Measurements from ENCODE around the gene C7orf57.

The C7orf57 gene

GRCh38 chr7:48038815-48039506 lies 3.6 kb downstream of the C7orf57 start:
- Histone ChIP-seq H3K4me1 (ENCODE audit: control insufficient read depth, insufficient read depth, low read length) (peaks cover 27% of the 10 kb centered on the region), H3K9me3 (replicated peaks; ENCODE audit: low read length) (no peaks in the 10 kb centered on the region), H3K4me2 (ENCODE audit: low read length) (no peak overlapping the region), H3K27me3 (ENCODE audit: control insufficient read depth, insufficient read depth, low read length) (peaks cover 27% of the 10 kb centered on the region), H3K4me3 (ENCODE audit: low read length) (no peak overlapping the region), H3K36me3 (ENCODE audit: insufficient read depth, low read length) (no peaks in the 10 kb centered on the region), H3K9ac (ENCODE audit: low read depth, low read length) (no peak overlapping the region)

- Histone ChIP-seq H3K4me2 (ENCODE audit: low read length) (no peak overlapping the region), H3K36me3 (ENCODE audit: insufficient read depth, low read length) (no peaks in the 10 kb centered on the region), H3K4me1 (ENCODE audit: control insufficient read depth, insufficient read depth, low read length) (peaks cover 20% of the 10 kb centered on the region), H3K4me3 (ENCODE audit: low read length) (no peak overlapping the region), H3K9ac (ENCODE audit: low read depth, low read length) (no peak overlapping the region), H3K9me3 (replicated peaks; ENCODE audit: low read length) (no peaks in the 10 kb centered on the region), H3K27me3 (ENCODE audit: control insufficient read depth, insufficient read depth, low read length) (peaks cover 14% of the 10 kb centered on the region)
Observed at GRCh38 chr7:48040944-48041652, 5.8 kb downstream of the C7orf57 start.

- H3K9ac ChIP-seq (ENCODE audit: low read depth, low read length) = peak overlapping the region; percentile 18
- no peaks in the 10 kb centered on the region for H3K36me3 ChIP-seq (ENCODE audit: insufficient read depth, low read length)
- H3K4me2 ChIP-seq (ENCODE audit: low read length) = peak overlapping the region; percentile 44
- no peak overlapping the region for H3K4me3 ChIP-seq (ENCODE audit: low read length)
- H3K4me1 ChIP-seq (ENCODE audit: control insufficient read depth, insufficient read depth, low read length) = peaks cover 21% of the 10 kb centered on the region
- peaks cover 14% of the 10 kb centered on the region for H3K27me3 ChIP-seq (ENCODE audit: control insufficient read depth, insufficient read depth, low read length)
- no peaks in the 10 kb centered on the region for H3K9me3 ChIP-seq (replicated peaks; ENCODE audit: low read length)
Observed at GRCh38 chr7:48041653-48041970, 6.3 kb downstream of the C7orf57 start.

- no peak overlapping the region for H3K4me3 ChIP-seq (ENCODE audit: low read length)
- peak overlapping the region; percentile 18 for H3K9ac ChIP-seq (ENCODE audit: low read depth, low read length)
- peaks cover 21% of the 10 kb centered on the region for H3K4me1 ChIP-seq (ENCODE audit: control insufficient read depth, insufficient read depth, low read length)
Observed at GRCh38 chr7:48042216-48042615, 6.9 kb downstream of the C7orf57 start.

GRCh38 chr7:48042636-48043035 lies 7.3 kb downstream of the C7orf57 start:
- Histone ChIP-seq H3K27me3 (ENCODE audit: control insufficient read depth, insufficient read depth, low read length) (peaks cover 7% of the 10 kb centered on the region), H3K9me3 (replicated peaks; ENCODE audit: low read length) (no peaks in the 10 kb centered on the region), H3K4me1 (ENCODE audit: control insufficient read depth, insufficient read depth, low read length) (peaks cover 21% of the 10 kb centered on the region), H3K36me3 (ENCODE audit: insufficient read depth, low read length) (no peaks in the 10 kb centered on the region), H3K4me3 (ENCODE audit: low read length) (no peak overlapping the region), H3K9ac (ENCODE audit: low read depth, low read length) (no peak overlapping the region), H3K4me2 (ENCODE audit: low read length) (no peak overlapping the region)

More at GRCh38 chr7:48042216-48042615, 6.9 kb downstream of the C7orf57 start:
- H3K27me3 ChIP-seq (ENCODE audit: control insufficient read depth, insufficient read depth, low read length) = peaks cover 8% of the 10 kb centered on the region
- H3K9me3 ChIP-seq (replicated peaks; ENCODE audit: low read length) = no peaks in the 10 kb centered on the region
- peak overlapping the region; percentile 44 for H3K4me2 ChIP-seq (ENCODE audit: low read length)
- H3K36me3 ChIP-seq (ENCODE audit: insufficient read depth, low read length) = no peaks in the 10 kb centered on the region

GRCh38 chr7:48045195-48045765 lies 9.9 kb downstream of the C7orf57 start:
- H3K4me2 ChIP-seq (ENCODE audit: low read length) = no peak overlapping the region
- peaks cover 21% of the 10 kb centered on the region for H3K4me1 ChIP-seq (ENCODE audit: control insufficient read depth, insufficient read depth, low read length)
- H3K4me3 ChIP-seq (ENCODE audit: low read length) = no peak overlapping the region
- H3K9ac ChIP-seq (ENCODE audit: low read depth, low read length) = no peak overlapping the region
- H3K36me3 ChIP-seq (ENCODE audit: insufficient read depth, low read length) = no peaks in the 10 kb centered on the region
- H3K9me3 ChIP-seq (replicated peaks; ENCODE audit: low read length) = no peaks in the 10 kb centered on the region
- peaks cover 5% of the 10 kb centered on the region for H3K27me3 ChIP-seq (ENCODE audit: control insufficient read depth, insufficient read depth, low read length)

- Histone ChIP-seq H3K36me3 (ENCODE audit: insufficient read depth, low read length) (no peaks in the 10 kb centered on the region), H3K4me1 (ENCODE audit: control insufficient read depth, insufficient read depth, low read length) (peaks cover 14% of the 10 kb centered on the region), H3K4me3 (ENCODE audit: low read length) (peak overlapping the region; percentile 21), H3K9me3 (replicated peaks; ENCODE audit: low read length) (no peaks in the 10 kb centered on the region), H3K4me2 (ENCODE audit: low read length) (peak overlapping the region; percentile 51), H3K27me3 (ENCODE audit: control insufficient read depth, insufficient read depth, low read length) (peaks cover 5% of the 10 kb centered on the region), H3K9ac (ENCODE audit: low read depth, low read length) (no peak overlapping the region)
Observed at GRCh38 chr7:48046458-48046857, 11.1 kb downstream of the C7orf57 start.

GRCh38 chr7:48048113-48048512 lies 12.8 kb downstream of the C7orf57 start:
- Histone ChIP-seq H3K9me3 (replicated peaks; ENCODE audit: low read length) (no peaks in the 10 kb centered on the region), H3K4me2 (ENCODE audit: low read length) (no peak overlapping the region)

GRCh38 chr7:48049850-48050249 lies 14.5 kb downstream of the C7orf57 start:
- Histone ChIP-seq H3K36me3 (ENCODE audit: insufficient read depth, low read length) (no peaks in the 10 kb centered on the region), H3K4me3 (ENCODE audit: low read length) (no peak overlapping the region), H3K9me3 (replicated peaks; ENCODE audit: low read length) (no peaks in the 10 kb centered on the region), H3K4me1 (ENCODE audit: control insufficient read depth, insufficient read depth, low read length) (peaks cover 9% of the 10 kb centered on the region), H3K9ac (ENCODE audit: low read depth, low read length) (no peak overlapping the region), H3K27me3 (ENCODE audit: control insufficient read depth, insufficient read depth, low read length) (peaks cover 5% of the 10 kb centered on the region), H3K4me2 (ENCODE audit: low read length) (no peak overlapping the region)

More at GRCh38 chr7:48048113-48048512, 12.8 kb downstream of the C7orf57 start:
- H3K4me1 ChIP-seq (ENCODE audit: control insufficient read depth, insufficient read depth, low read length) = peaks cover 9% of the 10 kb centered on the region
- no peak overlapping the region for H3K9ac ChIP-seq (ENCODE audit: low read depth, low read length)
- H3K36me3 ChIP-seq (ENCODE audit: insufficient read depth, low read length) = no peaks in the 10 kb centered on the region
- no peak overlapping the region for H3K4me3 ChIP-seq (ENCODE audit: low read length)
- H3K27me3 ChIP-seq (ENCODE audit: control insufficient read depth, insufficient read depth, low read length) = peaks cover 5% of the 10 kb centered on the region

- H3K4me2 ChIP-seq (ENCODE audit: low read length) = no peak overlapping the region
- no peak overlapping the region for H3K9ac ChIP-seq (ENCODE audit: low read depth, low read length)
- H3K36me3 ChIP-seq (ENCODE audit: insufficient read depth, low read length) = no peaks in the 10 kb centered on the region
- no peak overlapping the region for H3K4me3 ChIP-seq (ENCODE audit: low read length)
- H3K4me1 ChIP-seq (ENCODE audit: control insufficient read depth, insufficient read depth, low read length) = peaks cover 5% of the 10 kb centered on the region
- H3K9me3 ChIP-seq (replicated peaks; ENCODE audit: low read length) = no peaks in the 10 kb centered on the region
- H3K27me3 ChIP-seq (ENCODE audit: control insufficient read depth, insufficient read depth, low read length) = no peaks in the 10 kb centered on the region
Observed at GRCh38 chr7:48052748-48053147, 17.4 kb downstream of the C7orf57 start.

GRCh38 chr7:48053736-48054135 lies 18.4 kb downstream of the C7orf57 start:
- Histone ChIP-seq H3K4me3 (ENCODE audit: low read length) (no peak overlapping the region), H3K4me2 (ENCODE audit: low read length) (no peak overlapping the region), H3K4me1 (ENCODE audit: control insufficient read depth, insufficient read depth, low read length) (peaks cover 5% of the 10 kb centered on the region), H3K36me3 (ENCODE audit: insufficient read depth, low read length) (no peaks in the 10 kb centered on the region), H3K9ac (ENCODE audit: low read depth, low read length) (no peak overlapping the region), H3K27me3 (ENCODE audit: control insufficient read depth, insufficient read depth, low read length) (no peaks in the 10 kb centered on the region), H3K9me3 (replicated peaks; ENCODE audit: low read length) (no peaks in the 10 kb centered on the region)
